T47D (cell line): ENCODE measurements around the gene ABHD17C.

Experiments used
- DNase-seq, 2 experiments: peaks; one replicate each; pipeline versions ENCODE4 v3.0.0 to v3.0.0-alpha.2; 2011 to 2012; ENCODE audit warnings: low read depth in 1 of 2, low spot score in 1 of 2
- JUND ChIP-seq: IDR thresholded peaks from 2 replicates; pipeline ENCODE4 v1.6.1; 2012; ENCODE audit warnings: low read depth
- in situ Hi-C: cut with HindIII; loops from 2 replicates; pipeline ENCODE4 v1.10.0; 2016; ENCODE audit warnings: low sequenced_read_pairs, low pct_unique_long_range_greater_than_20kb

Gene ABHD17C

DNA sequence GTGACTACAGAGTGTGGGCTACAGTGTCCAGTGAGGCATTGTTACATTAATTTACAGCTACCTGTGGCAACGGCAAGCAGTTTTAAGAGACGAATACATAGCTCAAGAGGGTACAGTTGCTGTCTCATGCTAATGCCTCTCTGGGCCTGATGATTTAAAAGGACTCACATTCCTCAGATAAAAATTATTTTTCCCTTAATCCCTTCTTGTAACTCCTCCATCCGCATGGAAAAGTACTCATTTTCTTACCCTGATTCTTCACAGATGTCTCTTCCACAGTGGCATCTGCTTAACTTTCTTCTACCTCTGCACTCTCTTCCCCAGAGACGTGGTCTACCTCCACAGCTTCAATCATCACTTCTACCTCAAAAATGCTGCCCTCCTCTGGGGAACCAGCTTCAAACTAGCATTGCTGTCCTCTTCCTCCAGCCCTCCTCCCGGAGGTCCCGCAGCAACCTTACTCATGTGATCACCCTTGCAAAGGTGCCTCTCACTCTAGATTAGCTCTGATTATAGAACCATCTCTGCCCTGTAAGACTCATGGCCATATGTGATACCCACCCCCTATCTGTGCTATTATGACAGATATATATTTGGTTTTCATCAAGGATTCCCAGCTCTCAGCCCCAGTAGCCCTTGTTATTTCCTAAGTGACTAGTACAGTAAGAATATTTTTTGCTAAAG is 21.4 kb upstream of the ABHD17C start:
- in situ Hi-C loops: no loop called here
- no peak for TF ChIP-seq JUND
- no peak for DNase-seq

DNA sequence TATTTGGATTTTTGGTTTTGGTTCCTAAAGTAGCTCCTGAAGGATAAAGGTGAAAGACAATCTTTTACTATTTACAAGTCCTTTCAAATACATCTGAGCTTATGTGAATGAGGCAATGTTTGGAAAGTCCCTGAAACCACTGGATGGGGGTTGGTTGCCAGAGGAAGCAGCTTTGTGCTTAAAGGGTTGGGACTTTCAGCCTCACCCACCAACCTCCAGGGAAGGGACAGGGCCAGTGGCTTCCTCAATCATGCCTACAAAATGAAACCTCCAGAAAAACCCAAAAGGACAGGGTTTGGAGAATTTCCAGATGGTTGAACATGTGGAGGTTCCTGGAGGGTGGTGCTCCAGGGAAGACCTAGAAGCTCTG is 20.9 kb upstream of the ABHD17C start:
- no peak for TF ChIP-seq JUND
- no peak for DNase-seq
- in situ Hi-C loops: no loop called here

DNA sequence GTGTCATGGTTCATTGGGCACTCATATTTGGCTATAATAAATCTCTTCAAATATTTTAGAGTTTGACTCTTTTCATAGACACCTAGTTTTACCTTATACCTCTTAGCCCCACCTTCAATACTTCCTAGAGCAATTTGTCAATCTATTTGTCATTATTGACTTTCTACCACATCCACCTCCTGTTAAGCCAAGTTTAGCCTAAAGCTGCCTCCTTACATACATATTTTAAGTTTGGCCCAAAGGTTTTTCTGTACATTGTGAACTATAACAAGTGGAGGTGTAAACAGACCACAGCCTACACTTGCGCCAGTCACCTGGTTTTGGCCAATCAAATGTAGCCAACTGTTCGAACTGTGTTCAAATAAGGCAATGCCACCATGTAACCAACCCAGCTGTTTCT is 18.1 kb upstream of the ABHD17C start:
- TF ChIP-seq JUND: no peak
- in situ Hi-C loops: no loop called here
- no peak for DNase-seq

DNA sequence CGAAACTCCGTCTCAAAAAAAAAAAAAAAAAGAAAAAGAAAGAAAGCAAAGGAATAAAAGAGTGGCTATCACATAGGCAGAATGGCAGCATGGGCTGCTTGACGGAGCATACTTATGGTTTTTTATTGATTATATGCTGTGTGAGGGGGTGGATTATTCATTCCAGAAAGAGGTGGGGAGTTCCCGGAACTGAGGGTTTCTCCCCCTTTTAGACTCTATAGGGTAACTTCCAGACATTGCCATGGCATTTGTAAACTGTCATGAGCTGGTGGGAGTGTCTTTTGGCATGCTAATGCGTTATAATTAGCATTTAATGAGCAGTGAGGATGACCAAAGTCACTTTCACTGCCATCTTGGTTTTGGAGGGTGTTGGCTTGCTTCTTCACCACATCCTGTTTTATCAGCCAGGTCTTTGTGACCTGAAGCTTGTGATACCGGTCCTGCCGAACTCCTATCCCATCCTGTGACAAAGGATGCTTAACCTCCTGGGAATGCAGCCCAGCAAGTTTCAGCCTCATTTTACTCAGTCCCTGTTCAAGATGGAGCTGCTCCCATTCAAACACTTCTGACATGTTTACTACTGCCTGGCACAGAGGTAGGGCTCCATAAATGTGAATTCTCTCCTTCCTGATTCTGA is 15.8 kb upstream of the ABHD17C start:
- in situ Hi-C loops: no loop called here
- no peak for TF ChIP-seq JUND
- peak in 1 of 2 experiments; percentile 88 for DNase-seq

DNA sequence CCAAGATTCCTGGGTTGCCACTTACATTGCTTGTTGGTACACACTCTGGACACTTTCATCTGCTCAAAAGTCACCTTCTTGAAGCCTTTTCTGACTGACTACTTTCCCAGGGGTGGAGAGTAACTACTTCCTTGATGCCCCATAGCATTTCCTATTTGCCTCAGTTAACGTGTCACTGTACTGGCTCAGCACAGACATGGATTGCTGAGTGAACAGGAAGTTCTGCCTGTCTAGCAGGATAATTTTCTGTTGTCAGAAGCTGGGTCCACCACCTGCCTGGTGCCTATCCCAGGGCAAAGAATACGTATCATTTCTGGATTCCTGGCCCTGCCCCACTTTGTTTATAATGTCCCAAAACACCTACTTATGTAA is 15.3 kb upstream of the ABHD17C start:
- no peak for TF ChIP-seq JUND
- peak in 1 of 2 experiments; percentile 75 for DNase-seq
- in situ Hi-C loops: no loop called here

DNA sequence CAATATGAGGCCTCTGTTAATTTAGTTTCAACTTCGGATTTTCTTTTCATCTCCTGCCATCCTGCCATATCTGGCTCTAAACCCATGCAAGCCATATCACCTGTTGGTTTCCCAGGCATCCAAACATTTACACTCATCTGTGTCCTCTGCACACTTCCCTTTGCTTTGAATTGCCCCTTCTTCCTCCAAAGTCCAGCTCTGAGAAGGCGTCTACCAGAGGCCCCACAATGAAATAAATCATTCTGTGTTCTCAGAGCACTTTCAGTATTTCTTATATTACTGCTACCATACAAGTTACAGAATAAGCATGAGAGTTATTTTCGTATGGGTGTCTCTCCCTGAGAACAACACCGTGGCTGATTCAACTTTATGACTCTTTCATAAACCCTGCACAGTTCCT is 12.9 kb upstream of the ABHD17C start:
- TF ChIP-seq JUND: no peak
- DNase-seq: no peak
- in situ Hi-C loops: no loop called here

DNA sequence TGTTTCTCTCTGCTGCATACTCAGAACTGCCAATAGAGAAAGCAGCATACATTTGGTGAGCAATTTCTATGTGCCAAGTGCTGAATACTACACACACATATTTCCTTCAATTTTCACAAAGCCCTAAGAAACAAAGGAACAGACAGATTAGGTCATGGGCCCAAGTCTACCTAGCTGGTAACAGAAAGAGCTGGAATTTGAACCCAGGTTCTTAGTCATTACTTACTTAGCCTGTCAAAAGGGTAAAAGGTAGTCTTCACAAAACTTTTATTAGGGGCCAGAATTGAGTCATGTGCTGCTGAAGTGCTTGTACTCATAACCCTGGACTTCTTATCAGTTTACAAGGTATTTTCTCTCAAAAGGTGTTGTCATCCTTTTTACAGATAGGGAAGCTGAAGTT is 10.4 kb upstream of the ABHD17C start:
- in situ Hi-C loops: no loop called here

DNA sequence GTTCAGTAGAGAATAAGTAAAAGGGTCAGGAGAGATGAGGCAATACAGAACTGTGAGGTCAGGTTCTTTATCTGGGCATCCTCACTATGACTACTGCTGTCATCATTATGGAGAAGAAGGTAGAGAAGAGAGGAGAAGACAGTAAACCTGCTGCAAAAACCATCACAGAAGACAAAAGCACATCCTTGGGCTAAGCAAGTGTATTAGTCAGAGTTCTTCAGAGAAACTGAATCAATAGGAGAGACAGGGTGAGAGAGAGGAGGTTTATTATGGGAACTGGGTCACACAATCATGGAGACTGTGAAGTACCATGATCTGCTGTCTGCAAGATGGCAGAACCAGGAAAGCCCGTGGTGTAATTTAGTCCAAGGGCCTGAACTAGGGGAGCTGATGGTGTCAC is 9.5 kb upstream of the ABHD17C start:
- DNase-seq: no peak
- in situ Hi-C loops: no loop called here

More for the DNA sequence above, 10.4 kb upstream of the ABHD17C start:
- no peak for TF ChIP-seq JUND
- no peak for DNase-seq

DNA sequence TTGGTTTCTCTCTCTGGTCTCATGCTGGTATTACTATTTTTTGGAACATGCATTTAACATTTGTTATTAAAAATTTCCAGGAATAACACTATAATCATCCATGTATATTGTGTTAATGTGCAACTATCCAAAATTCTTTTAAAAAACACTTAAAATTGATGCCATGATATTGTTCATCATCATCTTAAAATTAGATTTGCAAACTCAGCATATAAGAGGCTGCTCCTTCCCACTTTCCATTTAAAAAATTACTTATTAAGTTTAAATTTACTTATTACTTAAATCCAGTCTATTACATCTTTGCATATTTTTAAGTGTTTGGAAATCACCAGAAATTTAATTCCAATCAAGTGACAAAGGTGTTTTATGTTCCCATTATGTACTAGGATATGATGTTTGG is 5.8 kb upstream of the ABHD17C start:
- TF ChIP-seq JUND: no peak
- in situ Hi-C loops: no loop called here
- DNase-seq: no peak

More for the DNA sequence above, 9.5 kb upstream of the ABHD17C start:
- TF ChIP-seq JUND: no peak

DNA sequence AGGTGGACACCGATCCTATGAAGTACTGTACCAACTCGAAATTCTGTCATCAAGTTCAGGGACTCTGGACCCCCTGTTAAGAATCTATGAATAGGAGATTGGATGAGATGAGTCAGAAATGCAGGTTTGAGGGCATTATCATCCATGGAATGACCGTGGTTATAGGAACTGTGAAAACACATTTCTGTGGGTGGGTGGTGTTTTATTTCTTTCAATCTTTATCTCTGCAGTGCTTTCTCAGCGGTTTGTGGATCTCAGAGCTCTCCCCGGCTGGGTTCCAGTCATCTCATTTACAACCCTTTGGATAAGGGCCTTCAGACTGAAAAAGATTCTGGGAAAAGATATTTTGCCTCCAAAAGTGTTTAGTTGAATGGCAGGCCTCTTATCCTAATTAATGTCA is 5.4 kb upstream of the ABHD17C start:
- TF ChIP-seq JUND: no peak
- in situ Hi-C loops: no loop called here
- no peak for DNase-seq

DNA sequence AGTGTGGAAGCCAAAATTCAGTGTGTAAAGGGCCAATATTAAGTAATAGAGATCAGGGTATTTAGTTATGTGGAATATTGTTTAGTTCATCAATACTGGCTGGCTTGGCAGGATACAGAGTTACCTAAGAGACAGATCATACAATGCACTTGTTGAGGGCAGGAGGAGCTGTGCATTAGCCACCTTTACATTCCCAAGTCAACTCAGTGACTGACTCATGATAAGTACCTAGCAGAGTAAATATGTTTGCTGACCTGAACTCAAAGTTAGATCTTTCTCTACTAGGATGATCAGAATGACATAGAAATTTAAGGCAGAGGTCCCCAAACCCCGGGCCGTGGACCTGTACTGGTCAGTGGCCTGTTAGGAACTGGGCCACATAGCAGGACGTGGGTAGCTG is 3.5 kb upstream of the ABHD17C start:
- no peak for TF ChIP-seq JUND
- in situ Hi-C loops: no loop called here
- DNase-seq: no peak

DNA sequence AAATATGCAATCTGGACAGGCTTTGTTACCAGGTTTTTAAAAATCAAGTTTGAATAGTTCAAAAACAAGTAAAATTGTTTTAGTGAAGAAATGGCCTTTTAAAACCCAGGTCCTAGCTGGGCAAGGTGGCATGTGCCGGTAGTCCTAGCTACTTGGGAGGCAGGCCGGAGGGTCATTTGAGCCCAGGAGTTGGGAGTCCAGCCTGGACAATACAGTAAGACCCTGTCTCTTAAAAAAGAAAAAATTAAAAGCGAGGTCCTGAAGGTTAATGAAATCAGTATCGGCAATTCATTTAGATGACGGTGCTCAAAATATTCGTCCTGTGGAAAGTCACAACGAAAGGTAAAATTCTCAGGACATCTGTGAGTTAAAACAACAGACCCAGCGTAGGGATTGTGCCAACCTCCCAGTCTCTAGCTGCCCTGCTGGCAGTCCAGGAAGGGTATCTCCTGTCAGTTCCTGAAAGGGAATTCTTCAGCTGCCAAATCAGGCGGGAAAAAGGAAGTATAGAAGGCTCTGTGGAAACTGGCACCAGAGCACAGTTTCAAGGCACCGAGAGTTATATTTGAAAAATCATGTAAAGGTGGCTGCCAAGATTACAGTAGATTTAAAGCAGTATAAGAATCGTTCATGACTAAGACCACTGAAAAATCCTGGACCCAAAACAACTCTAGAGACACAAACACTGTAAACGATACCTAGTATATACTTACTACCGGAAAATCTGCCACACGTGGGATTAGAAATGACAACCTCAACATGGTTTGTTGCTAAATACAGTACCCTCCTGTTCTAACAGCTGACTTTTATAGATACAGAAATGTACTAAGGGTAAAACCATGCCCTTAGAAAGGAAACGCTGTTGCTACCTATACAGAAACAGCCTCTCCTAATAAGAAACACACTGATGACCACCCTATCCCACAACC is 1.2 kb upstream of the ABHD17C start:
- no peak for TF ChIP-seq JUND
- no peak for DNase-seq
- in situ Hi-C loops: no loop called here

DNA sequence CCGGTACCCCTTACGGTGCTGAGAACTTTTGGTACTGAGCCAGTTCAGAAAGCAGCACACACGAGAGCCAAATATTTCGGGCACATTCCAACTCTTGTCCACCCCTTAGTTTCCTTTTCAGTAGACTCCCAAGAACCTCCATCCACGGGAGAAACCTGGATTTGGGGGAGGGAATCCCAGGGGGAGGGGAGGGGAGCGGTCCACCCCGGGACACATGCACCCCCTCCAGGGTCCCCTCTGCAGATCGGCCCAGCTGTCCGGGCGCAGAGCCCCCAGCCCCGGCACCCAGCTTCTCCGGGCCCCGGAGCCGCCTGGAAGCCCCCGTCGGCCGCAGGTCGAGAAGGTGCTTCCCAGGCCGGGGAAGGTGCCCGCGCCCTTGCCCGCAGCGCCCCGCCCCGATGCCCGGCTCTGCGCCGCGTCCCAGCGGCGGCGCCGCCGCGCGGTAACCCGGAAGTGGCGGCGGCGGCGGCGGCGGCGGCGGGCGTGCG is 455 bp upstream of the ABHD17C start:
- DNase-seq: peak in 1 of 2 experiments; percentile 42
- no peak for TF ChIP-seq JUND
- in situ Hi-C loops: no loop called here
